Neural cell (in vitro differentiated cells): ENCODE measurements around the gene SUN1. TPM values are rescaled to one million over a fixed set of nuclear protein-coding genes. Genes with fewer than 3 reads are reported as not detected.

Experiments used
- H2AFZ ChIP-seq: fragments of 200-600, 300-800 bp; sonication (generic), shearing (Covaris generic); 2 replicates; pipeline ENCODE4 v1.6.0; 2014; ENCODE audit warnings: low read depth, mild to moderate bottlenecking, antibody characterized with exemption, low read length, moderate library complexity
- H3F3A ChIP-seq: fragments of 200-600 bp; shearing (Covaris generic); 2 replicates; pipeline ENCODE4 v1.6.1; 2016; ENCODE audit warnings: mild to moderate bottlenecking, moderate library complexity, mixed read lengths, antibody characterized with exemption, low read length; ENCODE audit not compliant: insufficient read depth, poor library complexity, severe bottlenecking
- H3K27ac ChIP-seq: fragments of 200-600, 300-800 bp; sonication (generic), shearing (Covaris generic); 2 replicates; pipeline ENCODE4 v1.5.1; 2014; ENCODE audit warnings: mild to moderate bottlenecking, low read length, moderate library complexity
- H3K27me3 ChIP-seq: fragments of 300-800, 200-600 bp; sonication (generic), shearing (Covaris generic); 2 replicates; pipeline ENCODE4 v1.6.0; 2014; ENCODE audit warnings: mild to moderate bottlenecking, low read depth, low read length, moderate library complexity; ENCODE audit not compliant: insufficient read depth
- H3K36me3 ChIP-seq: fragments of 300-800, 200-600 bp; sonication (generic), shearing (Covaris generic); 2 replicates; pipeline ENCODE4 v1.5.1; 2014; ENCODE audit warnings: mild to moderate bottlenecking, antibody characterized with exemption, low read length, moderate library complexity; ENCODE audit not compliant: insufficient read depth
- H3K4me2 ChIP-seq: fragments of 300-800, 200-600 bp; sonication (generic), shearing (Covaris generic); 2 replicates; pipeline ENCODE4 v1.6.0; 2014; ENCODE audit warnings: mild to moderate bottlenecking, low read length
- H3K4me3 ChIP-seq: fragments of 300-800, 200-600 bp; sonication (generic), shearing (Covaris generic); 2 replicates; pipeline ENCODE4 v1.5.1; 2014; ENCODE audit warnings: mild to moderate bottlenecking, low read length, moderate library complexity
- H3K79me2 ChIP-seq: fragments of 200-600 bp; shearing (Covaris generic); replicated peaks from 2 replicates; pipeline ENCODE4 v1.6.0; 2014; ENCODE audit warnings: mild to moderate bottlenecking, low read length, moderate library complexity; ENCODE audit not compliant: insufficient read depth
- H3K9ac ChIP-seq: fragments of 300-800, 200-600 bp; sonication (generic), shearing (Covaris generic); 2 replicates; pipeline ENCODE4 v1.6.1; 2016; ENCODE audit warnings: mild to moderate bottlenecking, low read length, mixed read lengths
- H3K9me2 ChIP-seq: fragments of 200-600 bp; shearing (Covaris generic); 2 replicates; pipeline ENCODE4 v1.6.1; 2016; ENCODE audit warnings: mild to moderate bottlenecking, low read length, mixed read lengths; ENCODE audit not compliant: insufficient read depth
- H3K9me3 ChIP-seq: fragments of 200-600, 300-800 bp; sonication (generic), shearing (Covaris generic); 2 replicates; pipeline ENCODE4 v1.6.1; 2016; ENCODE audit warnings: mild to moderate bottlenecking, mixed run types, low read length, moderate library complexity, mixed read lengths
- H4K20me1 ChIP-seq: fragments of 200-600 bp; shearing (Covaris generic); 2 replicates; pipeline ENCODE4 v1.6.1; 2016; ENCODE audit warnings: mild to moderate bottlenecking, mixed run types; ENCODE audit not compliant: insufficient read depth
- EP300 ChIP-seq: fragments of 450-650 bp; conservative IDR thresholded peaks from 2 replicates; pipeline ENCODE4 v1.6.1; 2014; ENCODE audit warnings: antibody characterized with exemption, mild to moderate bottlenecking, moderate library complexity; ENCODE audit not compliant: poor library complexity, severe bottlenecking
- EZH2 ChIP-seq: fragments of 200-600, 300-800 bp; shearing (Covaris generic), sonication (generic); IDR thresholded peaks from 2 replicates; pipeline ENCODE4 v1.6.1; 2014; ENCODE audit warnings: antibody characterized with exemption, low read length, borderline replicate concordance, mild to moderate bottlenecking; ENCODE audit not compliant: insufficient read depth, poor library complexity, severe bottlenecking
- MXI1 ChIP-seq: fragments of 450-650 bp; conservative IDR thresholded peaks from 2 replicates; pipeline ENCODE4 v1.6.1; 2014; ENCODE audit warnings: antibody characterized with exemption, mild to moderate bottlenecking; ENCODE audit not compliant: poor library complexity, severe bottlenecking
- POLR2AphosphoS5 ChIP-seq: IDR thresholded peaks from 2 replicates; pipeline ENCODE4 v1.6.1; 2012
- RAD21 ChIP-seq: fragments of 450-650 bp; conservative IDR thresholded peaks from 2 replicates; pipeline ENCODE4 v1.6.1; 2014; ENCODE audit warnings: antibody characterized with exemption, mild to moderate bottlenecking, moderate library complexity
- SMC3 ChIP-seq: fragments of 450-650 bp; conservative IDR thresholded peaks from 2 replicates; pipeline ENCODE4 v1.6.1; 2014; ENCODE audit warnings: antibody characterized with exemption, mild to moderate bottlenecking, moderate library complexity; ENCODE audit not compliant: poor library complexity
- TAF1 ChIP-seq: IDR thresholded peaks from 2 replicates; pipeline ENCODE4 v1.6.1; 2012; ENCODE audit warnings: low read depth
- polyA plus RNA-seq: library from polyadenylated mRNA; depleted of rRNA; stranded (reverse); fragments of >200 nt; gene quantifications from 2 replicates; pipeline ENCODE4 v1.2.3, GENCODE V29; 2014
- TF ChIP-seq, protein P1 (sequence below): IDR thresholded peaks from 2 replicates; pipeline ENCODE4 v1.6.1; 2012; ENCODE audit warnings: borderline replicate concordance
- TF ChIP-seq, protein P2 (sequence below): fragments of 450-650 bp; IDR thresholded peaks from 2 replicates; pipeline ENCODE4 v1.5.1; 2014; ENCODE audit warnings: antibody characterized with exemption, mild to moderate bottlenecking, moderate library complexity; ENCODE audit not compliant: poor library complexity, severe bottlenecking

The SUN1 gene
- polyA plus RNA-seq, 1 donor from 2014 or later = 309 TPM

DNA sequence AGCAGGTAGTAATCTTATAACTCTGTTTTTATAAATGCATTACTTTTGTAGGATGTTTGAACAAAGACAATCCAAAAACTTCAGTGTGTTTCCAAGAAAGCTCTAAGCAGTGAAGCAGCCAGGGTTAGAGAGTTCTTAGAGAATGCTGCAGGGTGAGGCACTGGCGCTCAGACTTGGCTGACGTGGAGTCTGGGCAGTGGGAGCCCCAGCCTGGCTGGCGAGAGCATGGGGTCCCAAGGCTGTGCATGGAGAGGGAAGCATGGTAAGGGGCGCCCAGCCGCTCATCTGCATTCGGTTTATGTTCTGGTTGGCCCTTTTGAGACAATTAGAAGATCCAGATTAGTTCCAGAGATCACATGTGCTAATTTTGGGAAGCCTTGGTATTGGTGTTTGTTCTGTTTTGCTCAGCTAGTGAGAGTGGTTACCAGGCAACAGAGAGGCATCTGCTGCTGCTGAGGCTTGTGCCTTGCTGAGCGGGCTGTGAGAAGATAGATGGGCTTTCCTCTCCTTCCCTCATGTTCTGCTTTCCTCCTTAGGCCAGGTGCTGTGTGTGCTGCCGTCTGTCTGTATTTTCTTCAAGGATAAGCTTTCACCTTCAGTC is 10.3 kb downstream of the SUN1 start:
- Histone ChIP-seq H2AFZ (no peak overlapping the region), H3K27ac (no peak overlapping the region), H4K20me1 (no peaks in the 10 kb centered on the region), H3K9ac (no peak overlapping the region), H3K4me3 (no peak overlapping the region), H3K36me3 (no peaks in the 10 kb centered on the region), H3K9me2 (no peaks in the 10 kb centered on the region), H3K79me2 (no peaks in the 10 kb centered on the region), H3K4me2 (no peak overlapping the region), H3F3A (no peaks in the 10 kb centered on the region), H3K27me3 (no peaks in the 10 kb centered on the region), H3K9me3 (no peaks in the 10 kb centered on the region)
- no peak for TF ChIP-seq MXI1
- TF ChIP-seq POLR2AphosphoS5 = no peak
- TF ChIP-seq RAD21 = no peak
- TF ChIP-seq, protein P1, sequence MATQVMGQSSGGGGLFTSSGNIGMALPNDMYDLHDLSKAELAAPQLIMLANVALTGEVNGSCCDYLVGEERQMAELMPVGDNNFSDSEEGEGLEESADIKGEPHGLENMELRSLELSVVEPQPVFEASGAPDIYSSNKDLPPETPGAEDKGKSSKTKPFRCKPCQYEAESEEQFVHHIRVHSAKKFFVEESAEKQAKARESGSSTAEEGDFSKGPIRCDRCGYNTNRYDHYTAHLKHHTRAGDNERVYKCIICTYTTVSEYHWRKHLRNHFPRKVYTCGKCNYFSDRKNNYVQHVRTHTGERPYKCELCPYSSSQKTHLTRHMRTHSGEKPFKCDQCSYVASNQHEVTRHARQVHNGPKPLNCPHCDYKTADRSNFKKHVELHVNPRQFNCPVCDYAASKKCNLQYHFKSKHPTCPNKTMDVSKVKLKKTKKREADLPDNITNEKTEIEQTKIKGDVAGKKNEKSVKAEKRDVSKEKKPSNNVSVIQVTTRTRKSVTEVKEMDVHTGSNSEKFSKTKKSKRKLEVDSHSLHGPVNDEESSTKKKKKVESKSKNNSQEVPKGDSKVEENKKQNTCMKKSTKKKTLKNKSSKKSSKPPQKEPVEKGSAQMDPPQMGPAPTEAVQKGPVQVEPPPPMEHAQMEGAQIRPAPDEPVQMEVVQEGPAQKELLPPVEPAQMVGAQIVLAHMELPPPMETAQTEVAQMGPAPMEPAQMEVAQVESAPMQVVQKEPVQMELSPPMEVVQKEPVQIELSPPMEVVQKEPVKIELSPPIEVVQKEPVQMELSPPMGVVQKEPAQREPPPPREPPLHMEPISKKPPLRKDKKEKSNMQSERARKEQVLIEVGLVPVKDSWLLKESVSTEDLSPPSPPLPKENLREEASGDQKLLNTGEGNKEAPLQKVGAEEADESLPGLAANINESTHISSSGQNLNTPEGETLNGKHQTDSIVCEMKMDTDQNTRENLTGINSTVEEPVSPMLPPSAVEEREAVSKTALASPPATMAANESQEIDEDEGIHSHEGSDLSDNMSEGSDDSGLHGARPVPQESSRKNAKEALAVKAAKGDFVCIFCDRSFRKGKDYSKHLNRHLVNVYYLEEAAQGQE = no peak
- TF ChIP-seq, protein P2, sequence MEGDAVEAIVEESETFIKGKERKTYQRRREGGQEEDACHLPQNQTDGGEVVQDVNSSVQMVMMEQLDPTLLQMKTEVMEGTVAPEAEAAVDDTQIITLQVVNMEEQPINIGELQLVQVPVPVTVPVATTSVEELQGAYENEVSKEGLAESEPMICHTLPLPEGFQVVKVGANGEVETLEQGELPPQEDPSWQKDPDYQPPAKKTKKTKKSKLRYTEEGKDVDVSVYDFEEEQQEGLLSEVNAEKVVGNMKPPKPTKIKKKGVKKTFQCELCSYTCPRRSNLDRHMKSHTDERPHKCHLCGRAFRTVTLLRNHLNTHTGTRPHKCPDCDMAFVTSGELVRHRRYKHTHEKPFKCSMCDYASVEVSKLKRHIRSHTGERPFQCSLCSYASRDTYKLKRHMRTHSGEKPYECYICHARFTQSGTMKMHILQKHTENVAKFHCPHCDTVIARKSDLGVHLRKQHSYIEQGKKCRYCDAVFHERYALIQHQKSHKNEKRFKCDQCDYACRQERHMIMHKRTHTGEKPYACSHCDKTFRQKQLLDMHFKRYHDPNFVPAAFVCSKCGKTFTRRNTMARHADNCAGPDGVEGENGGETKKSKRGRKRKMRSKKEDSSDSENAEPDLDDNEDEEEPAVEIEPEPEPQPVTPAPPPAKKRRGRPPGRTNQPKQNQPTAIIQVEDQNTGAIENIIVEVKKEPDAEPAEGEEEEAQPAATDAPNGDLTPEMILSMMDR = no peak
- TF ChIP-seq EP300 = no peak
- no peak for TF ChIP-seq TAF1

DNA sequence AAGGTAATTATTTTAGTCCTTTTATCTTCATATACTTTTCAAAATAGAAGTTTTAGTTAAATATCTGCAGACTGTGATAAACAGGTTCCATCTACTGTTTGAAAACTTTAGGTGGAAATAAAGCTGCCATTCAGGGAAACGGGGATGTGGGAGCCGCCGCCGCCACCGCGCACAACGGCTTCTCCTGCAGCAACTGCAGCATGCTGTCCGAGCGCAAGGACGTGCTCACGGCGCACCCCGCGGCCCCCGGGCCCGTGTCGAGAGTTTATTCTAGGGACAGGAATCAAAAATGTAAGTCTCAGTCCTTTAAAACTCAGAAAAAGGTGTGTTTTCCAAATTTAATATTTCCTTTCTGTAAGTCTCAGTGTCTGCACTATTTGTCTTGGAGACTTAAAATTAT is 11.0 kb downstream of the SUN1 start:
- Histone ChIP-seq H2AFZ (no peak overlapping the region), H3K9me2 (no peaks in the 10 kb centered on the region), H3K36me3 (no peaks in the 10 kb centered on the region), H3K79me2 (no peaks in the 10 kb centered on the region), H3K9ac (no peak overlapping the region), H3F3A (no peaks in the 10 kb centered on the region), H3K27me3 (no peaks in the 10 kb centered on the region), H3K4me2 (no peak overlapping the region), H3K9me3 (no peaks in the 10 kb centered on the region), H4K20me1 (no peaks in the 10 kb centered on the region), H3K4me3 (no peak overlapping the region), H3K27ac (no peak overlapping the region)
- TF ChIP-seq, protein P1 = no peak
- TF ChIP-seq TAF1 (no peak), EP300 (no peak), SMC3 (no peak), EZH2 (no peak), POLR2AphosphoS5 (no peak), RAD21 (no peak), MXI1 (no peak)
- TF ChIP-seq, protein P2 = no peak
